Fibroblast of skin of right biceps (primary cell): ENCODE measurements around the gene ARHGEF4.

Experiments used
- DNase-seq: peaks from one replicate; pipeline ENCODE4 v3.0.0-alpha.2; 2013

The ARHGEF4 gene

GRCh38 chr2:130930740-130931659, 94.3 kb downstream of the ARHGEF4 start:
- no peak for DNase-seq

GRCh38 chr2:130933501-130933900, 96.8 kb downstream of the ARHGEF4 start:
- DNase-seq: no peak

DNA sequence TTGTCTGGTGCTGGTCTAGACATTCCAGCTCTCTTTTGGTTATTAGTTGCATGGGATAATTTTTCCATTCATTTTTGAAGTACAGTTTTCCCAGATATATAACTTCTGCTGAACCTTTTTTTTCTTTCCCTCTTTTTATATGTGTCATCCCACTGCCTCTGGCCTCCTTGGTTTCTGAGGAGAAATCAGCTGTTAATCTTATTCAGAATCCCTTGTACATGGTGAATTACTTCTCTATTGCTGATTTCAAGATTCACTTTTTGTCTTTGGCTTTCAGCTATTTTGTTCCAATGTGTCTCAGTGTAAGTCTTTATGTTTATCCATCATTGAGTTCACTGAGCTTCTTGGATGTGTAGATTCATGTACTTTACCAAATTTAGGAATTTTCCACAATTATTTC, 99.7 kb downstream of the ARHGEF4 start:
- DNase-seq: no peak

DNA sequence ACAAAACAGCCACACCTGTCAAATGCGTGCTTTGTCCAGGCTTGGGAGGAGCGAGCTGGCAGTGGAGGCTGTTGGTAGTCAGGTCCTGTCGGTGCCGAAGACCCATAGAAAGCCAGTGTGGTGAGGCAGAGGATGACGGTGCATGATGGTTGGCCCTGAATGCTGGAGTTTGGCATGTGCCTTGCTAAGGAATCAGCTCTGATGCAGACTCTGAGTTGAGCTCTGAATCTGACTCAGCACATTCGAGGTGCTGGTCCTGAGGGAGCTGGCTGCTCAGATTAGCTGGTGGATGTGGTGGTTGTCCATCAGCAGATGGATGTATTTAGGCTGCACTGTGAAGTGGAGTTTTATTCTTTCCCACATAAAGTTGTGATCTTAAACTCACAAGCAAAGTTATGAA, 111.3 kb downstream of the ARHGEF4 start:
- DNase-seq: no peak

DNA sequence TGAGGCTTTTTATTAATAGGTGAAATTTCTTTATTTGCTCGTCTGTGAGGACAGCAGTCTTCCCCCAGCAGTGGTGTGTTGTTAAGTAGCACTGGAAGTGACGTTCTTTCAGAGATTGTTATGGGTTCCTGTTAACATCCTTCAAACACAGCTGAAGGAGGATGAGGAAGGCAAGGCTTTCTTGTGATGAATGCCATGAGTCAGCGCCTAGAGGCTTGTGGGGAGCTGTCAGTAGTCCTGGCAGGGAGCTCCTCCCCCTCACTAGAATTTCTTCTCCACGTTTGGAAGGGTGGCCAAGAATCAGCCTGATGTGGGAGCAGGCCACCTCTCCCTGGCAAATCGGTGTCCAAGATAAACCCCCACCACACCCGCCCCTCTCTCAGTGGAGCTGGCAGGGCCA, 113.2 kb downstream of the ARHGEF4 start:
- no peak for DNase-seq

DNA sequence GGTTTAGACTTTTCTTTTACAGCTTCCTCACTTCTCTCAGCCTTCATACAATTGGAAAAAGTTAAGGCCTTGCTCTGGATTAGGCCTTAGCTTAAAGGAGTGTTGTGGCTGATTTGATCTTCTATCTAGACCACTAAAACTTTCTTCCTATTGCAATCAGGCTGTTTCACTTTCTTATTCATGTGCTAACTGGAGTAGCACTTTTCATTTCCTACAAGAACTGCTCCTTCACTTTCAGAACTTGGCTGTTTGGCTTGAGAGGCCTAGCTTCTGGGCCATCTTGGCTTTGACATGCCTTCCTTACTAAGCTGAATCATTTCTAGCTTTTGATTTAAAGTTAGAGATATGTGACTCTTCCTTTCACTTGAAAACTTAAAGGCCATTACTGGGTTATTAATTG, 114.3 kb downstream of the ARHGEF4 start:
- DNase-seq: no peak

GRCh38 chr2:130954873-130955272, 118.2 kb downstream of the ARHGEF4 start:
- DNase-seq: no peak

DNA sequence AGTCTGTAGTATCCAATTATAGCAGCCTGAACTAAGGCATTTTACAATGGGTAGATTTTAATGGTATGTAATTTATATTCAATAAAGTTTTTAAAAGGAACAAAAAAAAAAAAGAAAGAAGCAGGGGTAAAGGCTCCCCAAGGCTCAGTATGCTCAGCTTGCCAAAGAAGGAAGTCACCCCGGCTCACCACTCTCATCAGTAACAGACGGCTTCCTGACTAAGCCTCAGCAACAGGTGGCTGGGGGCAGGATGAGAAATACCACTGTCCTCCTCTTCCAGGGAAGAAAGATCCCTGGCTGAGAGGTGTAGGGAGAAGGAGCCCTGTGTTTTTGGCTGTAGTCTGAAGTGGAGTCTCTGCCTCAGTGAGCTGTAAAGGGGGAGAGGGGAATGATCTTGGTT, 121.2 kb downstream of the ARHGEF4 start:
- DNase-seq: no peak

- no peak for DNase-seq
These were observed 126.6 kb downstream of the ARHGEF4 start for GRCh38 chr2:130963196-130963848.

DNA sequence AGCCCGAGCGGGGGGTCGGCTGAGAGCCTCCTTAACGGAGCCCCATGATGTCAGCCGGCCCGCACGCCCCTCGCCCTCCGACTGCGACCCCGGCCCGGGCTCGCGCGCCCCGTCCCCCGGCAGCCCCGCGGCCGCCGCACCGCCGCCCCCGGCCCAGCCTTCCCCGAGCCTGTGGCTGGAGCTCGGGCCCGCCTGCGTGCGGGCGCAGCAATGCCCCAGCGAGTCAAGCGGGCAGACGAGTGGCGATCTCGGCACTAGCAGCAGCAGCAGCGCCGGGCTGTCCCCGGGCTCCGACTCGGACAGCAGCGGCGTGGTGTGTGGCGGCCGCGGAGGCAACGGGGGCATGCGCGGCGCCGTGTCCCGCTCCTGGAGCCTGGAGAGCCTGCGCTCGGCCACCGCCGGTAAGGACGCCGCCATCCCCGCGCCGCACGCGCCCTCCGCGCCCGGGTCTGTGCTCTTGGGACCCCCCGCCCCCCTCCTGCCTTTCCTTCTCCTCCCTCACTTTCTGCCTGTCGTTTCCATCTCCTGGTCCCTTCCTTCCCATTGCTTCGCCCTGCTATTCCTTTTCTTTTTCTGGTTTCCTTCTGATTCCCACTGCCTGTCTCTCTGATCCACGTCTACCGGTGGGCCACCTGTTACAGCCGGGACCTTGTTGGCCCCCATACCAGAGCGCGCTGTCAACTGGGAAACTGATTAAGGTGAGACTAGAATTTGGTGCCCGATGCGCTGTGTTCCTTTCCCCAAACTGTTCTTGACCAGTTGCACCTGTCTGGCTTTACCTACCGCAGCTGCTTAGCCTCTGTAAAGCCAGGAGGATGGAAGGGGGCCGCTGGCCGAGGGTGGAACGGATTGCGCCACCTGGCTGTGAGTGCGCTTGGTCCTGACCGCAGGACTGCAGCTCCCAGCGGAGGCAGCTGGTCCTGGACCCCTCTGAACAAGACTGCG, 127.4 kb downstream of the ARHGEF4 start:
- DNase-seq: no peak

GRCh38 chr2:130964931-130965330, 128.2 kb downstream of the ARHGEF4 start:
- no peak for DNase-seq

- DNase-seq: no peak
These were observed 129.5 kb downstream of the ARHGEF4 start for GRCh38 chr2:130966149-130966774.

GRCh38 chr2:130966775-130967490, 130.2 kb downstream of the ARHGEF4 start:
- no peak for DNase-seq

- no peak for DNase-seq
These were observed 135.7 kb downstream of the ARHGEF4 start for GRCh38 chr2:130972410-130972809.

- DNase-seq: no peak
These were observed 139.0 kb downstream of the ARHGEF4 start for GRCh38 chr2:130975729-130976128.

DNA sequence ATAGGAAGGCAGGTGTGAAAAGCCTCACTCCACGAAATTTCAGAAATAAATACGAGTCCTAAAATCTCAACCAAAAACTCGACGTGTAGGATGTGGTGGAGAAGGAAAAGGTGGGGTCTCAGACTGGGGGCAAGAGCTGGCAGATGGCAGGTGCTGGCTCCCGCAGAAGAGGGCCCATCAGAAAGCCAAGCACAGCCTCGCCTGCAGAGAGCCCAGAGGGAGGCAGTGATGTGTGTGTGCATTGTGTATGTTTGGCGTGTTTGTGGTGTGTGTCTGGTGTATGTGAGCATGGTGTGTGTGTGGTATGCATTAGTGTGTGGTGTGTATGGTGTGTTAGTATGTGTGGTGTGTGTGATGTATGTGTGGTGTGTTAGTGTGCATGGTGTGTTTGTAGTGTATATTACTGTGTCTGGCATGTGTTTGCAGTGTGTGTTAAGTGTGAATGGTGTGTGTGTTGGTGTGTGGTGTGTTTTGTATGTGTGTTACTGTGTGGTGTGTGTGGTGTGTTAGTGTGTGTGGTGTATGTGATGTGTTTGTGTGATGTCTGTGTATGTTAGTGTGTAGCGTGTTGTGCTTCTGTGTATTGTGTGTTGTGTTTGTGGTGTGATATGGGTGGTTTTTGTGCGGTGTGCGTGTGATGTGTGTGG, 140.0 kb downstream of the ARHGEF4 start:
- DNase-seq: no peak

DNA sequence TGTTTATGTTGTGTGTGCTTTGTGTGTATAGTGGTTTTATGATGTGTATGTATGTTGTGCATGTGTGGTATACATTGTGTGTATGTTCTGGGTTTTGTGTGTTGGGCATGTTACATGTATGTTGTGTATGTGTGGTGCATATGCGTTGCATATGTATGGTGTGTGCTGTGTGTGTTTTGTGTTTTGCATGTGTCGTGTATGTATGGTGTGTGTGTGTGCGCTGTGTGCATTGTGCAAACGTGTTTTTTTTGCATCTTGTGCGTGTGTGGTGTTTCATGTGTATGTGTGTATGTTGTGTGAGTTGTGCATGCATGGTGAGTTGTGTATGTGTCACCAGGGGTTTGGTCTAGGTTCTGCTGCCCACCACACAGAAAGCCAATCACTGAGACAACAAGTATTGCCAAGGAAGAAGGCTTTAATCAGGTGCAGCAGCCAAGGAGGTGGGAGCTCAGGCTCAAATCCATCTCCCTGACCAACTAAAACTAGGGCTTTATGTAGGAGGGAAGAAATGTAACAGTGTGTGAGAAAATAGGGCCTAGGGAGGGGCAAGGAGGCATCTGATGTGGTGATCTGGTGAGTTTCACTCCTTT, 140.8 kb downstream of the ARHGEF4 start:
- no peak for DNase-seq

- DNase-seq: no peak
These were observed 145.0 kb downstream of the ARHGEF4 start for GRCh38 chr2:130981667-130982066.

DNA sequence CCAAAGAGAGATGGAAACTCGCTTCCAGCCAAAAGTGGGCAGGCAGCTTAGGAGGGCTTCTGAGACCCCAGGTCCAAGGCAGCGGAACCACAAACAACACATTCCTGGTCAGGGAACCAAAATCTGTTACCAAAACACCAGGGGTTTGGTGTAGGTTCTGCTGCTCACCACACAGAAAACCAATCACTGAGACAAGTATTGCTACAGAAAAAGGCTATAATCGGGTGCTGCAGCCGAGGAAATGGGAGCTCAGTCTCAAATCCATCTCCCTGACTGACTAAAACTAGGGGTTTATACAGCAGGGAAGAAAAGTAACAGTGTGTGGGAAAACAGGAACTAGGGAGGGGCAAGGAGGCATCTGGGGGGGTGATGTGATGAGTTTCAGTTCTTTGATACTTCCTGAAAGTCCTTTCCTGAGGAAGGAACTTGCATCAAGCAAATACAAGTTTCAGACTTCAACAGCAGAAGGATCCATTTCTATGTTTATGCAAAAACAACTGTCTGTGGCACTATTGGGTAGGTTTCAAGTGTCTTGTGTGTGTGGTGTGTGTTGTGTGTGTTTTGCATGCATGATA, 148.6 kb downstream of the ARHGEF4 start:
- DNase-seq: no peak

GRCh38 chr2:130985831-130986649, 149.3 kb downstream of the ARHGEF4 start:
- DNase-seq: no peak
